OCI-LY1 (cell line): ENCODE results near the gene TF.

ENCODE experiments used
- H2AFZ ChIP-seq: fragments of 200-600 bp; sonication (generic), shearing (Covaris generic); 2 replicates; pipeline ENCODE4 v1.6.0; 2014; ENCODE audit warnings: antibody characterized with exemption, mild to moderate bottlenecking, low read length
- H3F3A ChIP-seq: fragments of 200-600 bp; sonication (generic), shearing (Covaris generic); 2 replicates; pipeline ENCODE4 v1.6.0; 2014; ENCODE audit warnings: mild to moderate bottlenecking, antibody characterized with exemption, low read length, moderate library complexity; ENCODE audit not compliant: insufficient read depth
- H3K27ac ChIP-seq: fragments of 200-600 bp; sonication (generic); 2 replicates; pipeline ENCODE4 v1.5.1; 2014; ENCODE audit warnings: low read length, mixed run types, mild to moderate bottlenecking, low read depth; ENCODE audit not compliant: poor library complexity, severe bottlenecking
- H3K27me3 ChIP-seq: fragments of 200-600 bp; sonication (generic); 2 replicates; pipeline ENCODE4 v1.6.0; 2014; ENCODE audit warnings: antibody characterized with exemption, mild to moderate bottlenecking, low read length, moderate library complexity; ENCODE audit not compliant: insufficient read depth
- H3K36me3 ChIP-seq: fragments of 200-600 bp; sonication (generic); 2 replicates; pipeline ENCODE4 v1.6.1; 2014; ENCODE audit warnings: mild to moderate bottlenecking, antibody characterized with exemption, low read length, moderate library complexity, mixed read lengths; ENCODE audit not compliant: insufficient read depth
- H3K4me1 ChIP-seq: fragments of 200-600 bp; sonication (generic); 2 replicates; pipeline ENCODE4 v1.5.1; 2014; ENCODE audit warnings: mild to moderate bottlenecking, low read length, moderate library complexity; ENCODE audit not compliant: insufficient read depth, severe bottlenecking
- H3K4me2 ChIP-seq: fragments of 200-600 bp; sonication (generic), shearing (Covaris generic); 2 replicates; pipeline ENCODE4 v1.6.1; 2014; ENCODE audit warnings: low read length
- H3K4me3 ChIP-seq: fragments of 200-600 bp; sonication (generic); 2 replicates; pipeline ENCODE4 v1.5.1; 2014; ENCODE audit warnings: low read length, low read depth, mild to moderate bottlenecking, mixed read lengths; ENCODE audit not compliant: poor library complexity, severe bottlenecking
- H3K79me2 ChIP-seq: fragments of 200-600 bp; shearing (Covaris generic); 2 replicates; pipeline ENCODE4 v1.6.1; 2016; ENCODE audit warnings: mixed run types, low read length, mixed read lengths; ENCODE audit not compliant: insufficient read depth
- H3K9ac ChIP-seq: fragments of 200-600 bp; sonication (generic), shearing (Covaris generic); 2 replicates; pipeline ENCODE4 v1.6.1; 2014; ENCODE audit warnings: mild to moderate bottlenecking, low read length, mixed read lengths
- H3K9me2 ChIP-seq: fragments of 200-600 bp; sonication (generic), shearing (Covaris generic); 2 replicates; pipeline ENCODE4 v1.6.1; 2014; ENCODE audit warnings: low read depth, mild to moderate bottlenecking, low read length, mixed read lengths
- H3K9me3 ChIP-seq: fragments of 200-600 bp; shearing (Covaris generic); 2 replicates; pipeline ENCODE4 v1.6.1; 2014; ENCODE audit warnings: low read length, mixed read lengths
- H4K20me1 ChIP-seq: fragments of 200-600 bp; sonication (generic), shearing (Covaris generic); 2 replicates; pipeline ENCODE4 v1.6.0; 2016; ENCODE audit warnings: mild to moderate bottlenecking, low read length; ENCODE audit not compliant: insufficient read depth
- CTCF ChIP-seq: fragments of 200-600 bp; sonication (generic), shearing (Covaris generic); IDR thresholded peaks from 2 replicates; pipeline ENCODE4 v1.5.1; 2017; ENCODE audit warnings: mild to moderate bottlenecking, antibody characterized with exemption, low read length, moderate library complexity, mixed read lengths
- EZH2 ChIP-seq: fragments of 200-600 bp; sonication (generic), shearing (Covaris generic); IDR thresholded peaks from 2 replicates; pipeline ENCODE4 v1.8.0; 2017; ENCODE audit warnings: borderline replicate concordance, mixed run types, mild to moderate bottlenecking, antibody characterized with exemption, low read length, moderate library complexity, mixed read lengths

Gene TF

GRCh38 chr3:133842158-133842557 is 96.0 kb downstream of the TF start:
- Histone ChIP-seq H3K4me2 (no peak overlapping the region), H3K79me2 (no peaks in the 10 kb centered on the region), H3F3A (no peaks in the 10 kb centered on the region), H3K4me1 (no peaks in the 10 kb centered on the region), H3K27ac (no peak overlapping the region), H3K9ac (no peak overlapping the region), H3K4me3 (no peak overlapping the region), H4K20me1 (no peaks in the 10 kb centered on the region), H3K9me2 (no peaks in the 10 kb centered on the region), H3K36me3 (no peaks in the 10 kb centered on the region), H3K27me3 (no peaks in the 10 kb centered on the region; the same call in 1 of the 2 replicates), H2AFZ (no peak overlapping the region), H3K9me3 (no peaks in the 10 kb centered on the region)
- TF ChIP-seq CTCF (no peak), EZH2 (no peak)

GRCh38 chr3:133843634-133844033 is 97.4 kb downstream of the TF start:
- Histone ChIP-seq H3K9me2 (no peaks in the 10 kb centered on the region), H3K4me3 (no peak overlapping the region), H3K27me3 (peaks cover 3% of the 10 kb centered on the region; the same call in 1 of the 2 replicates), H3K79me2 (no peaks in the 10 kb centered on the region), H2AFZ (no peak overlapping the region), H3K4me1 (no peaks in the 10 kb centered on the region), H3K36me3 (no peaks in the 10 kb centered on the region), H3K27ac (no peak overlapping the region), H3K4me2 (no peak overlapping the region), H3K9me3 (no peaks in the 10 kb centered on the region), H3K9ac (no peak overlapping the region), H3F3A (no peaks in the 10 kb centered on the region), H4K20me1 (no peaks in the 10 kb centered on the region)
- TF ChIP-seq CTCF (no peak), EZH2 (no peak)

GRCh38 chr3:133845127-133845526 is 98.9 kb downstream of the TF start:
- Histone ChIP-seq H3K36me3 (no peaks in the 10 kb centered on the region), H2AFZ (no peak overlapping the region), H3K27me3 (peaks cover 12% of the 10 kb centered on the region; the same call in 1 of the 2 replicates), H3K9me2 (no peaks in the 10 kb centered on the region), H3K4me1 (no peaks in the 10 kb centered on the region), H3K4me2 (no peak overlapping the region), H3K9ac (no peak overlapping the region), H3F3A (no peaks in the 10 kb centered on the region), H4K20me1 (no peaks in the 10 kb centered on the region), H3K4me3 (no peak overlapping the region), H3K79me2 (no peaks in the 10 kb centered on the region), H3K27ac (no peak overlapping the region), H3K9me3 (no peaks in the 10 kb centered on the region)
- TF ChIP-seq CTCF, result no peak
- TF ChIP-seq EZH2, result no peak
